Measurements from ENCODE around the gene TESPA1. TPM values are rescaled to one million over a fixed set of nuclear protein-coding genes. Genes with fewer than 3 reads are reported as not detected.
"Not testable (repeated sequence)": the region's sequence is repeated elsewhere in the genome, so short reads cannot be mapped to it uniquely, and the experiment has no call there.

The TESPA1 gene
- total RNA-seq, 1 donor from 2014 or later: not detected

DNA sequence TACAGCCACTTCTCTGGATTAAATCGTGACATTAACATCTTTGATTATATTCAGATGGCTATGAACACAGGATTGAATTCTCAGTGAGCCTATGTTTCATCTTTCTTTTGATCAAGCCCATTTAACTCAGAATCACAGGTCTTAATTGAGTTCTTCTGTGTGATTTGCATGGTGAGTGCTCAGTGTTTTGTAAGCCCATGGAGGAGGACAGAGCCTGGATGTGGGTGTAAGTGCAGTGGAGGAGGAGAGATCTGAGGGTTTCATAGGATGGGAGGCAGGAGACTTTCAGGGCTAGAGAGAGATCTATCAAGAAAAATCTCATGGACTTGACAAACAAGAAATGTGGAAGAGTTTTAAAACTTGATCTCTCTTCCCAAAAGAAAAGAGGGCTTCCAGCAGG is 5.3 kb upstream of the TESPA1 start:
- TF ChIP-seq, protein P1, sequence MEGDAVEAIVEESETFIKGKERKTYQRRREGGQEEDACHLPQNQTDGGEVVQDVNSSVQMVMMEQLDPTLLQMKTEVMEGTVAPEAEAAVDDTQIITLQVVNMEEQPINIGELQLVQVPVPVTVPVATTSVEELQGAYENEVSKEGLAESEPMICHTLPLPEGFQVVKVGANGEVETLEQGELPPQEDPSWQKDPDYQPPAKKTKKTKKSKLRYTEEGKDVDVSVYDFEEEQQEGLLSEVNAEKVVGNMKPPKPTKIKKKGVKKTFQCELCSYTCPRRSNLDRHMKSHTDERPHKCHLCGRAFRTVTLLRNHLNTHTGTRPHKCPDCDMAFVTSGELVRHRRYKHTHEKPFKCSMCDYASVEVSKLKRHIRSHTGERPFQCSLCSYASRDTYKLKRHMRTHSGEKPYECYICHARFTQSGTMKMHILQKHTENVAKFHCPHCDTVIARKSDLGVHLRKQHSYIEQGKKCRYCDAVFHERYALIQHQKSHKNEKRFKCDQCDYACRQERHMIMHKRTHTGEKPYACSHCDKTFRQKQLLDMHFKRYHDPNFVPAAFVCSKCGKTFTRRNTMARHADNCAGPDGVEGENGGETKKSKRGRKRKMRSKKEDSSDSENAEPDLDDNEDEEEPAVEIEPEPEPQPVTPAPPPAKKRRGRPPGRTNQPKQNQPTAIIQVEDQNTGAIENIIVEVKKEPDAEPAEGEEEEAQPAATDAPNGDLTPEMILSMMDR (conservative IDR thresholded peaks at IDR 0.05): no peak
- Mint-ChIP-seq H3K4me3 (no peak overlapping the region), H3K27me3 (peaks cover 26% of the 10 kb centered on the region), H3K27ac (no peak overlapping the region), H3K9me3 (no peaks in the 10 kb centered on the region), H3K36me3 (no peaks in the 10 kb centered on the region), H3K4me1 (ENCODE audit: unreplicated experiment) (no peaks in the 10 kb centered on the region)
- DNase-seq (ENCODE audit: extremely low spot score, unreplicated experiment): no peak

DNA sequence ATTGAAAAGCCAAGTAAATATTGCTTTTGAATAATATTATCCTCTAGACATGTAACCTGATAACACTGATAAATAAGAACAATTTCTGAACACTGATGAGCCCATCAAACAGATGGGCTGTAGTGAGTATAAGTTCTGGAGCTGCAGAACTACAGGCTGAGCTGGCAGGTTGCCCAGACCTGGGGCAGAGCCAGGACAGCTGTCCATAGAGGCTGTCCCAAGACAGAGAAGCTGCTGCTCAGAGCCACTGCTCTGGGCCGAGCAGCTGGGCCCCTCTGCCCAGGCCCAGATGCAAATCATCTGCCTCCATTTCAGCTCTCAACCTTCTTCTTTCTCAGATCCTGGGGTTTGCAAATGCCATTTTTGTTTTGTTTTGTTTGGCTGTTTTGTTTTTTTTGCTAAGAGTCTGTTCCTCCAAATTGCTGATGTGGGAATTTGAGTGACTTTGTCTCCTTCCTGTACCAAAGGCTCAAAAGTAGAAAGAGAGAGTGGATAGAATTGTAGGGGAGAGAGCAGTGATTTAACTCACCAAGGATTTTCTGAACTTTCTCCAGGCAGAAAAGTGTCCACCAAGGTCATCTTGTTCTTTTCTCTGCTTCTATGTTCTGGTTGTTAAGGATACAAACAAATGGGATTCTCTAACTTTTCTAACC is 4.0 kb upstream of the TESPA1 start:
- Mint-ChIP-seq H3K36me3 (no peaks in the 10 kb centered on the region), H3K9me3 (no peaks in the 10 kb centered on the region), H3K27me3 (peaks cover 31% of the 10 kb centered on the region), H3K4me3 (no peak overlapping the region), H3K4me1 (ENCODE audit: unreplicated experiment) (no peaks in the 10 kb centered on the region), H3K27ac (no peak overlapping the region)
- TF ChIP-seq, protein P1 (conservative IDR thresholded peaks at IDR 0.05): no peak
- DNase-seq (ENCODE audit: extremely low spot score, unreplicated experiment): no peak

DNA sequence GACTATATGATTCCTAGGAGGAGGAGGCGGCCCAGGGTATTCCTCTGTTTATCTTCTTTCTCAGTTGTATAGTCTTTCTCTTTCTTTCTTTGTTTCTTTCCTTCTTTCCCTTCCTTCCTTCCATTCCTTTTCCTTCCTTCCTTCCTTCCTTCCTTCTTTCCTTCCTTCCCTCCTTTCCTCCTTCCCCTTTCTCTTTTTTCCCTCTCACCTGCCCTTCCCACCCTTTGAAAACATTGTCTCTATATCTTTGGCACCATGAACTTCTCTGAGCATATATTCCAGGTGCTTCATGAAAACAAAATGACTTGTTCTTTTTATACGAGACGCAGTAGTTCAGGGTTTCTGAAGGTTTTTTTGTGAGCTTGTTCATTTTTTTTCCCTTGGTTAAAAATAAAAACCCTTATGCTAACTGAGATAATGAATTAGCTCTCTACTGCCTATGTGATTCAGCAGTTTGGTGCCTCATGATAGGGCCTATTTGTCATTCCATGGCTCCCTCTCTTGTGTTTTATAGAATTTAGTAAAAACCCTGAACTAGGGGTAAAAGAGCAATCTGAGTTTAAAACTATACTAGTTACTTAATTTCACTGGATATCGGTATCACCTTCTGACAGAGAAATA is 3.2 kb upstream of the TESPA1 start:
- no peaks in the 10 kb centered on the region for H3K36me3 Mint-ChIP-seq

DNA sequence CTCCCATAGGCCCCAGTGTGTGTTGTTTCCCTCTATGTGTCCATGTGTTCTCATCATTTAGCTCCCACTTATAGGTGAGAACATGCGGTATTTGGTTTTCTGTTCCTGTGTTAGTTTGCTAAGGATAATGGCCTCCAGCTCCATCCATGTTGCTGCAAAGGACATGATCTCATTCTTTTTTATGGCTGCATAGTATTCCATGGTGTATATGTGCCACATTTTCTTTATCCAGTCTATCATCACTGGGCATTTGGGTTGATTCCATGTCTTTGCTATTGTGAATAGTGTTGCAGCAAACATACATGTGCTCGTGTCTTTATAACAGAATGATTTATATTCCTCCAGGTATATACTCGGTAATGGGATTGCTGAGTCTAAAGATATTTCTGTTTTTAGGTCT is 2.2 kb upstream of the TESPA1 start:
- not testable (repeated sequence) for H3K4me3 Mint-ChIP-seq; DNase-seq (ENCODE audit: extremely low spot score, unreplicated experiment); H3K9me3 Mint-ChIP-seq; H3K27ac Mint-ChIP-seq; H3K4me1 Mint-ChIP-seq (ENCODE audit: unreplicated experiment); H3K36me3 Mint-ChIP-seq
- H3K27me3 Mint-ChIP-seq: peaks cover 38% of the 10 kb centered on the region

More for the DNA sequence above, 3.2 kb upstream of the TESPA1 start:
- Mint-ChIP-seq H3K4me1 (ENCODE audit: unreplicated experiment) (no peaks in the 10 kb centered on the region), H3K27ac (no peak overlapping the region), H3K27me3 (peaks cover 31% of the 10 kb centered on the region), H3K9me3 (no peaks in the 10 kb centered on the region), H3K4me3 (no peak overlapping the region)
- no peak for DNase-seq (ENCODE audit: extremely low spot score, unreplicated experiment)
- TF ChIP-seq, protein P1 (conservative IDR thresholded peaks at IDR 0.05): no peak

DNA sequence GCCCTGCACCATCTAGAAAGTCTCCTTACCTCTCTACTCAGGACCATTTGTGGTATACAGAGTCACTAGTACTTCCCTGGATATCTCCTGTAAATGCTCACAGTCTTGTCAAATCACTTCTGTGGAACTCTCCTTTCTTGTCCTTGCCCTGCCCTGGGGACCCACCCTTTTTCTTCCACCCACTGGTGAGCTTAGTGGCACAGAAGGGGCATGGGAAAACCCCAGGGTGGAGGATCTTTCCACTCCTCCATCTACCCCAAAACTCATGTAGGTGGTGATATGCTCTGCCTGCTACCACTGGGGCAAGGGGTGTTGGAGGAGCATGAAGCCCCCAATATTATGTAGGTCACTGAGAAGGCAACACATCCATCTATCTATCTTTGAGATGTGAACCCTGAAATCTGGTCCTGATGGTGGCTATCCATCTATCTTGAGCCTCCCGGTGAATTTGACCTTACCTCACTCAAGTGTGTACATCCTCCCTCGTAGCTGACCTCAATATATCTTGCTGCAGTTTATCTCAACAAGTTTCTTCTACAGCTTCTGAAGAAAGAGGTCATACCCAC is 943 bp downstream of the TESPA1 start:
- Mint-ChIP-seq H3K27ac (no peak overlapping the region), H3K4me1 (ENCODE audit: unreplicated experiment) (no peaks in the 10 kb centered on the region), H3K27me3 (peaks cover 28% of the 10 kb centered on the region), H3K9me3 (no peaks in the 10 kb centered on the region), H3K36me3 (no peaks in the 10 kb centered on the region), H3K4me3 (no peak overlapping the region)
- TF ChIP-seq, protein P1 (conservative IDR thresholded peaks at IDR 0.05): no peak
- DNase-seq (ENCODE audit: extremely low spot score, unreplicated experiment): no peak

DNA sequence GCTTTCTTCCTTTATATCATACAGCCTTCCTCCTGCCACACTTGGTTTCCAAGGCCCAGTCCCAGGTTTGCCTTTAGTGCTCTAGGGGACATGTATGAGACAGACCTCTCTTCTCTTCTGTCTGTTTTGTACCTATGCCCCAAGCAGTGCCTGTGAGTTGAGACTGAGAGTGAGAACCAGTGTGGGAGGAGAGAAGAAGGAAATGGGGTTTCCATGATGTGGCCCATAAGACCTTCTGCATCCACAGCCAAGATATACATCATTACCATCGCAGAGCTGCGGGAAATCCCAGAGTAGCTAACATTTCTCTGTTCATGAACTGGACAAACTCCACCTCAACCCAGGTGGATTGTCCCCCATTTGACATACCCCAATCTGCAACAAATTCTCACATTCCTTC is 2.8 kb downstream of the TESPA1 start:
- Mint-ChIP-seq H3K4me1 (ENCODE audit: unreplicated experiment) (no peaks in the 10 kb centered on the region), H3K27ac (no peak overlapping the region), H3K4me3 (no peak overlapping the region), H3K36me3 (no peaks in the 10 kb centered on the region), H3K27me3 (peaks cover 32% of the 10 kb centered on the region), H3K9me3 (no peaks in the 10 kb centered on the region)
- TF ChIP-seq, protein P1 (conservative IDR thresholded peaks at IDR 0.05): no peak
- no peak for DNase-seq (ENCODE audit: extremely low spot score, unreplicated experiment)

Measured in type B pancreatic cell (in vitro differentiated cells).